Liver (tissue), 9 donors: ENCODE data around the gene ZNF276. TPM values are rescaled to one million over a fixed set of nuclear protein-coding genes. Genes with fewer than 3 reads are reported as not detected.
A peak's percentile ranks its signal among the peaks of the same experiment; 100 is the strongest.
"Not testable (repeated sequence)": the region's sequence is repeated elsewhere in the genome, so short reads cannot be mapped to it uniquely, and the experiment has no call there.

Experiments used
- DNase-seq: peaks from one replicate; pipeline ENCODE4 v3.0.0-alpha.2; 2017; ENCODE audit warnings: low spot score
- H3K27ac ChIP-seq, 2 donors: one replicate each; pipeline ENCODE4 v1.7.0; 2013; ENCODE audit warnings: inconsistent platforms in 2 of 2, low read length in 2 of 2, control low read depth in 1 of 2, low read depth in 1 of 2, mild to moderate bottlenecking in 1 of 2
- H3K27me3 ChIP-seq, 4 donors: one replicate each; pipeline versions ENCODE4 v1.6.1 to v1.7.0; 2013; ENCODE audit warnings: low read length in 3 of 4, inconsistent platforms in 1 of 4, mild to moderate bottlenecking in 1 of 4, moderate library complexity in 1 of 4; ENCODE audit not compliant: control insufficient read depth in 4 of 4, insufficient read depth in 4 of 4
- H3K36me3 ChIP-seq, 4 donors: one replicate each; pipeline versions ENCODE4 v1.6.1 to v1.7.0; 2013; ENCODE audit warnings: low read length in 3 of 4, mild to moderate bottlenecking in 3 of 4, low read depth in 1 of 4, moderate library complexity in 1 of 4; ENCODE audit not compliant: control insufficient read depth in 4 of 4, insufficient read depth in 3 of 4
- H3K4me1 ChIP-seq, 4 donors: one replicate each; pipeline versions ENCODE4 v1.6.1 to v1.7.0; 2013; ENCODE audit warnings: low read length in 3 of 4, mild to moderate bottlenecking in 3 of 4, moderate library complexity in 1 of 4; ENCODE audit not compliant: control insufficient read depth in 4 of 4, insufficient read depth in 4 of 4
- H3K4me3 ChIP-seq, 3 donors: one replicate each; pipeline versions ENCODE4 v1.6.1 to v1.7.0; 2013; ENCODE audit warnings: low read length in 3 of 3, control low read depth in 1 of 3, low read depth in 1 of 3, mild to moderate bottlenecking in 1 of 3
- H3K9ac ChIP-seq, 2 donors: one replicate each; pipeline ENCODE4 v1.7.0; 2013; ENCODE audit warnings: low read length in 2 of 2, mild to moderate bottlenecking in 2 of 2, moderate library complexity in 2 of 2, control low read depth in 1 of 2, low read depth in 1 of 2
- H3K9me3 ChIP-seq, 4 donors: one replicate each; pipeline versions ENCODE4 v1.6.1 to v1.7.0; 2013; ENCODE audit warnings: low read length in 3 of 4; ENCODE audit not compliant: control insufficient read depth in 4 of 4
- ATF3 ChIP-seq: IDR thresholded peaks from 2 replicates; pipeline ENCODE4 v1.6.1; 2016; ENCODE audit warnings: antibody characterized with exemption
- CTCF ChIP-seq: fragments of 150-350 bp; IDR thresholded peaks from 2 replicates; pipeline ENCODE4 v1.5.1; 2017; ENCODE audit warnings: improper control_type of control experiment, low read depth, low read length; ENCODE audit not compliant: missing input control
- EGR1 ChIP-seq, 2 donors: IDR thresholded peaks; 2 replicates each; pipeline ENCODE4 v1.6.1; 2016 to 2018; ENCODE audit warnings: antibody characterized with exemption in 2 of 2, low read depth in 2 of 2
- FOXA1 ChIP-seq: IDR thresholded peaks from 2 replicates; pipeline ENCODE4 v1.6.1; 2016; ENCODE audit warnings: antibody characterized with exemption
- FOXA2 ChIP-seq: IDR thresholded peaks from 2 replicates; pipeline ENCODE4 v1.6.1; 2016; ENCODE audit warnings: antibody characterized with exemption
- GABPA ChIP-seq, 2 donors: IDR thresholded peaks in 1 of 2; conservative IDR thresholded peaks in 1 of 2; 2 replicates each; pipeline ENCODE4 v1.6.1; 2016; ENCODE audit warnings: antibody characterized with exemption in 2 of 2, mild to moderate bottlenecking in 1 of 2, moderate library complexity in 1 of 2
- HNF4A ChIP-seq, 2 donors: conservative IDR thresholded peaks; 2 replicates each; pipeline ENCODE4 v1.6.1; 2016; ENCODE audit warnings: antibody characterized with exemption in 2 of 2, mild to moderate bottlenecking in 2 of 2
- HNF4G ChIP-seq: IDR thresholded peaks from 2 replicates; pipeline ENCODE4 v1.6.1; 2016; ENCODE audit warnings: antibody characterized with exemption
- JUND ChIP-seq, 2 donors: IDR thresholded peaks; 2 replicates each; pipeline ENCODE4 v1.6.1; 2016; ENCODE audit warnings: antibody characterized with exemption in 2 of 2
- MAX ChIP-seq: IDR thresholded peaks from 2 replicates; pipeline ENCODE4 v1.6.1; 2016; ENCODE audit warnings: antibody characterized with exemption
- NR2F2 ChIP-seq: IDR thresholded peaks from 2 replicates; pipeline ENCODE4 v1.6.1; 2016; ENCODE audit warnings: antibody characterized with exemption
- RAD21 ChIP-seq, 2 donors: IDR thresholded peaks; 2 replicates each; pipeline ENCODE4 v1.6.1; 2016; ENCODE audit warnings: antibody characterized with exemption in 2 of 2, mild to moderate bottlenecking in 2 of 2
- REST ChIP-seq: IDR thresholded peaks from 2 replicates; pipeline ENCODE4 v1.6.1; 2016; ENCODE audit warnings: antibody characterized with exemption, mild to moderate bottlenecking
- RXRA ChIP-seq, 2 donors: IDR thresholded peaks; 2 replicates each; pipeline ENCODE4 v1.6.1; 2017 to 2018; ENCODE audit warnings: antibody characterized with exemption in 2 of 2, mild to moderate bottlenecking in 1 of 2
- SP1 ChIP-seq: IDR thresholded peaks from 2 replicates; pipeline ENCODE4 v1.6.1; 2018; ENCODE audit warnings: antibody characterized with exemption, mild to moderate bottlenecking
- TAF1 ChIP-seq: conservative IDR thresholded peaks from 2 replicates; pipeline ENCODE4 v1.6.1; 2016; ENCODE audit warnings: antibody characterized with exemption, mild to moderate bottlenecking
- YY1 ChIP-seq: IDR thresholded peaks from 2 replicates; pipeline ENCODE4 v1.6.1; 2016; ENCODE audit warnings: antibody characterized with exemption, mild to moderate bottlenecking
- ZBTB33 ChIP-seq: IDR thresholded peaks from 2 replicates; pipeline ENCODE4 v1.6.1; 2016; ENCODE audit warnings: antibody characterized with exemption
- WGBS: extraction: QIAGEN DNeasy Blood & Tissue Kit; methylation state at CpG from one replicate; pipeline ENCODE4 v1.1.7; 2013; 5-methylcytosine and 5-hydroxymethylcytosine counted together
- polyA plus RNA-seq, 2 donors: library from polyadenylated mRNA; stranded (reverse) in 1 of 2; unstranded in 1 of 2; fragments of 200-250 nt in 1 of 2; fragments of >200 nt in 1 of 2; fragmentation: Nextera tagmentation in 1 of 2; extraction: Ambion mirVana in 1 of 2; gene quantifications; one replicate each; pipeline versions ENCODE4 v1.2.1 to v1.2.3, GENCODE V29; 2013 to 2015
- total RNA-seq, 2 donors: library from RNA; depleted of rRNA; stranded (reverse); fragments of >200 nt; gene quantifications; one replicate each; pipeline ENCODE4 v1.2.3, GENCODE V29; 2014
- donor health status: healthy.
- donor health status: healthy.
- donor health status: healthy.
- donor health status: healthy.
- donor health status: healthy.

Gene ZNF276
- total and polyA plus RNA-seq, 4 donors, result 4.9 to 22.8 (median 8.7) TPM

- not testable (repeated sequence) for H3K4me3 ChIP-seq, H3K9ac ChIP-seq, H3K9me3 ChIP-seq, H3K27me3 ChIP-seq, DNase-seq
- Histone ChIP-seq H3K4me1 (peaks cover 8 to 28% (median 16%) of the 10 kb centered on the region in 4 donors), H3K36me3 (peaks cover 3 to 17% (median 7%) of the 10 kb centered on the region in 4 donors), H3K27ac (peak overlapping the region; percentile 58 to 81)
- peak; percentile 21 for TF ChIP-seq HNF4G
- 47% methylated on average over 18 of the region's 18 CpGs for WGBS
Observed at GRCh38 chr16:89699629-89700099, 21.7 kb upstream of the ZNF276 start.

- Histone ChIP-seq H3K4me3 (peak overlapping the region; percentile 34 to 82 (median 59)), H3K9me3 (no peaks in the 10 kb centered on the region), H3K27ac (peak overlapping the region; percentile 80 to 96), H3K4me1 (peaks cover 8 to 28% (median 16%) of the 10 kb centered on the region in 4 donors), H3K27me3 (no peaks in the 10 kb centered on the region), H3K36me3 (peaks cover under 1 to 13% (median 3%) of the 10 kb centered on the region in 4 donors), H3K9ac (peak overlapping the region in 1 of 2 donors; percentile 90)
- WGBS, result under 1% methylated on average over 30 of the region's 30 CpGs
- TF ChIP-seq NR2F2, result peak; percentile 16
- TF ChIP-seq FOXA2, result no peak
- no peak for TF ChIP-seq ZBTB33
- peak; percentile 89 for TF ChIP-seq SP1
- no peak for TF ChIP-seq HNF4G
- TF ChIP-seq RAD21 (IDR thresholded peaks at IDR 0.05), result peak; percentile 81 to 84
- TF ChIP-seq RXRA (IDR thresholded peaks at IDR 0.05), result peak; percentile 48 to 70
- TF ChIP-seq GABPA (IDR thresholded peaks at IDR 0.05 in 1 of 2, conservative IDR thresholded peaks at IDR 0.05 in 1 of 2), result peak in 1 of 2 donors; percentile 56
- no peak for TF ChIP-seq ATF3
- peak; percentile 76 for TF ChIP-seq CTCF
- peak; percentile 74 to 84 for TF ChIP-seq HNF4A (conservative IDR thresholded peaks at IDR 0.05)
- TF ChIP-seq FOXA1, result no peak
- peak; percentile 81 for TF ChIP-seq REST
- TF ChIP-seq JUND (IDR thresholded peaks at IDR 0.05), result peak; percentile 51 to 89
- TF ChIP-seq MAX, result no peak
- TF ChIP-seq YY1, result peak; percentile 63
- no peak for TF ChIP-seq TAF1
- peak; percentile 85 to 92 for TF ChIP-seq EGR1 (IDR thresholded peaks at IDR 0.05; ENCODE audit: low read depth in 2 of 2)
- peak; percentile 98 for DNase-seq
Observed at GRCh38 chr16:89700100-89700648, 21.2 kb upstream of the ZNF276 start.
